ENCODE data around the gene SPRYD7.
"Not testable (repeated sequence)": the region's sequence is repeated elsewhere in the genome, so short reads cannot be mapped to it uniquely, and the experiment has no call there.

SPRYD7 gene

GRCh38 chr13:49951754-49952535, 15.8 kb upstream of the SPRYD7 start:
- H2BK12ac ChIP-seq (ENCODE audit: low read length), result no peak overlapping the region
- H3K9me3 ChIP-seq (replicated peaks in 1 of 2; ENCODE audit: control insufficient read depth in 2 of 2, insufficient read depth in 1 of 2, low read depth in 1 of 2, low read length in 2 of 2), result no peaks in the 10 kb centered on the region
- no peaks in the 10 kb centered on the region for H3K27me3 ChIP-seq (ENCODE audit: control insufficient read depth in 3 of 3, insufficient read depth in 3 of 3, low read depth in 1 of 3, low read length in 3 of 3)
- WGBS, 2 donors (ENCODE audit: extremely low coverage in 2 of 2, insufficient read length in 2 of 2, insufficient replicate concordance in 1 of 2), result no CpG with 5 or more reads among the region's 7 CpGs
- no peak overlapping the region for H3K14ac ChIP-seq (ENCODE audit: low read length)
- no peak overlapping the region for H3K4me3 ChIP-seq (ENCODE audit: low read length in 2 of 2)
- H3K9ac ChIP-seq (ENCODE audit: low read depth, low read length, poor library complexity), result no peak overlapping the region
- no peak overlapping the region for H3K23ac ChIP-seq (ENCODE audit: low read depth, low read length, poor library complexity)
- H3K36me3 ChIP-seq (replicated peaks in 1 of 2; ENCODE audit: control insufficient read depth in 2 of 2, insufficient read depth in 2 of 2, low read length in 2 of 2), result no peaks in the 10 kb centered on the region
- H2AK5ac ChIP-seq (ENCODE audit: low read depth, low read length), result no peak overlapping the region
- no peak overlapping the region for H4K8ac ChIP-seq (ENCODE audit: low read depth, low read length)
- no peak overlapping the region for H3K4ac ChIP-seq (ENCODE audit: low read length)
- H2BK5ac ChIP-seq (ENCODE audit: low read length), result no peak overlapping the region
- no peak overlapping the region for H3K18ac ChIP-seq (ENCODE audit: low read length)
- H2AFZ ChIP-seq (ENCODE audit: low read length), result no peak overlapping the region
- H2BK15ac ChIP-seq (ENCODE audit: low read length), result no peak overlapping the region
- no peaks in the 10 kb centered on the region for H3K4me1 ChIP-seq (ENCODE audit: control insufficient read depth in 2 of 2, insufficient read depth in 1 of 2, low read depth in 1 of 2, low read length in 2 of 2)
- H2BK120ac ChIP-seq (ENCODE audit: low read depth, low read length), result no peak overlapping the region
- no peak overlapping the region for H3K27ac ChIP-seq (replicated peaks; ENCODE audit: low read length)
- H4K91ac ChIP-seq (ENCODE audit: low read depth, low read length, poor library complexity), result no peak overlapping the region
- DNase-seq (ENCODE audit: low spot score), result no peak
- H3K79me1 ChIP-seq (ENCODE audit: low read depth, low read length), result no peaks in the 10 kb centered on the region
- no peak overlapping the region for H3K4me2 ChIP-seq (ENCODE audit: insufficient read depth, low read length, poor library complexity, severe bottlenecking)

GRCh38 chr13:49948777-49949270, 12.7 kb upstream of the SPRYD7 start:
- H4K8ac ChIP-seq (ENCODE audit: low read depth, low read length); H3K9me3 ChIP-seq (replicated peaks in 1 of 2; ENCODE audit: control insufficient read depth in 2 of 2, insufficient read depth in 1 of 2, low read depth in 1 of 2, low read length in 2 of 2); H3K14ac ChIP-seq (ENCODE audit: low read length); H3K9ac ChIP-seq (ENCODE audit: low read depth, low read length, poor library complexity); H3K79me1 ChIP-seq (ENCODE audit: low read depth, low read length); H3K36me3 ChIP-seq (replicated peaks in 1 of 2; ENCODE audit: control insufficient read depth in 2 of 2, insufficient read depth in 2 of 2, low read length in 2 of 2); H2AK5ac ChIP-seq (ENCODE audit: low read depth, low read length); H3K4me1 ChIP-seq (ENCODE audit: control insufficient read depth in 2 of 2, insufficient read depth in 1 of 2, low read depth in 1 of 2, low read length in 2 of 2); H2BK15ac ChIP-seq (ENCODE audit: low read length); H3K4me2 ChIP-seq (ENCODE audit: insufficient read depth, low read length, poor library complexity, severe bottlenecking); H2BK120ac ChIP-seq (ENCODE audit: low read depth, low read length); H2BK12ac ChIP-seq (ENCODE audit: low read length); H4K91ac ChIP-seq (ENCODE audit: low read depth, low read length, poor library complexity); H3K27ac ChIP-seq (replicated peaks; ENCODE audit: low read length); H3K18ac ChIP-seq (ENCODE audit: low read length); H3K4me3 ChIP-seq (ENCODE audit: low read length in 2 of 2); H2AFZ ChIP-seq (ENCODE audit: low read length); H3K4ac ChIP-seq (ENCODE audit: low read length); H3K23ac ChIP-seq (ENCODE audit: low read depth, low read length, poor library complexity); DNase-seq (ENCODE audit: low spot score); H3K27me3 ChIP-seq (ENCODE audit: control insufficient read depth in 3 of 3, insufficient read depth in 3 of 3, low read depth in 1 of 3, low read length in 3 of 3); H2BK5ac ChIP-seq (ENCODE audit: low read length): not testable (repeated sequence)
- WGBS, 2 donors (ENCODE audit: extremely low coverage in 2 of 2, insufficient read length in 2 of 2, insufficient replicate concordance in 1 of 2), result no CpG with 5 or more reads among the region's 6 CpGs

- Histone ChIP-seq H3K23ac (ENCODE audit: low read depth, low read length, poor library complexity) (no peak overlapping the region), H4K8ac (ENCODE audit: low read depth, low read length) (no peak overlapping the region)
Measured at GRCh38 chr13:49939321-49939720, 3.2 kb upstream of the SPRYD7 start.

GRCh38 chr13:49938921-49939320, 2.8 kb upstream of the SPRYD7 start:
- Histone ChIP-seq H2BK12ac (ENCODE audit: low read length) (no peak overlapping the region), H3K4me3 (ENCODE audit: low read length in 2 of 2) (no peak overlapping the region), H3K27me3 (ENCODE audit: control insufficient read depth in 3 of 3, insufficient read depth in 3 of 3, low read depth in 1 of 3, low read length in 3 of 3) (peaks cover 0 to 2% (median 0%) of the 10 kb centered on the region in 3 experiments), H2AK5ac (ENCODE audit: low read depth, low read length) (no peak overlapping the region), H3K14ac (ENCODE audit: low read length) (no peak overlapping the region), H2AFZ (ENCODE audit: low read length) (peak overlapping the region; percentile 13), H2BK15ac (ENCODE audit: low read length) (no peak overlapping the region), H3K18ac (ENCODE audit: low read length) (no peak overlapping the region), H3K27ac (replicated peaks; ENCODE audit: low read length) (no peak overlapping the region), H2BK5ac (ENCODE audit: low read length) (no peak overlapping the region), H4K8ac (ENCODE audit: low read depth, low read length) (peak overlapping the region; percentile 65), H2BK120ac (ENCODE audit: low read depth, low read length) (no peak overlapping the region), H3K4ac (ENCODE audit: low read length) (no peak overlapping the region), H3K4me2 (ENCODE audit: insufficient read depth, low read length, poor library complexity, severe bottlenecking) (no peak overlapping the region), H3K23ac (ENCODE audit: low read depth, low read length, poor library complexity) (no peak overlapping the region), H3K36me3 (replicated peaks in 1 of 2; ENCODE audit: control insufficient read depth in 2 of 2, insufficient read depth in 2 of 2, low read length in 2 of 2) (no peaks in the 10 kb centered on the region), H3K79me1 (ENCODE audit: low read depth, low read length) (no peaks in the 10 kb centered on the region), H3K4me1 (ENCODE audit: control insufficient read depth in 2 of 2, insufficient read depth in 1 of 2, low read depth in 1 of 2, low read length in 2 of 2) (no peaks in the 10 kb centered on the region), H3K9me3 (replicated peaks in 1 of 2; ENCODE audit: control insufficient read depth in 2 of 2, insufficient read depth in 1 of 2, low read depth in 1 of 2, low read length in 2 of 2) (no peaks in the 10 kb centered on the region), H4K91ac (ENCODE audit: low read depth, low read length, poor library complexity) (no peak overlapping the region), H3K9ac (ENCODE audit: low read depth, low read length, poor library complexity) (no peak overlapping the region)
- WGBS, 2 donors (ENCODE audit: extremely low coverage in 2 of 2, insufficient read length in 2 of 2, insufficient replicate concordance in 1 of 2), result no CpG with 5 or more reads among the region's 5 CpGs
- no peak for DNase-seq (ENCODE audit: low spot score)

More at GRCh38 chr13:49939321-49939720, 3.2 kb upstream of the SPRYD7 start:
- H3K27me3 ChIP-seq (ENCODE audit: control insufficient read depth in 3 of 3, insufficient read depth in 3 of 3, low read depth in 1 of 3, low read length in 3 of 3), result peaks cover 0 to 2% (median 0%) of the 10 kb centered on the region in 3 experiments
- no peak overlapping the region for H2BK120ac ChIP-seq (ENCODE audit: low read depth, low read length)
- no peaks in the 10 kb centered on the region for H3K36me3 ChIP-seq (replicated peaks in 1 of 2; ENCODE audit: control insufficient read depth in 2 of 2, insufficient read depth in 2 of 2, low read length in 2 of 2)
- H3K4me1 ChIP-seq (ENCODE audit: control insufficient read depth in 2 of 2, insufficient read depth in 1 of 2, low read depth in 1 of 2, low read length in 2 of 2), result no peaks in the 10 kb centered on the region
- H2BK12ac ChIP-seq (ENCODE audit: low read length), result no peak overlapping the region
- H3K4me3 ChIP-seq (ENCODE audit: low read length in 2 of 2), result no peak overlapping the region
- H2AK5ac ChIP-seq (ENCODE audit: low read depth, low read length), result no peak overlapping the region
- no peak overlapping the region for H3K4me2 ChIP-seq (ENCODE audit: insufficient read depth, low read length, poor library complexity, severe bottlenecking)
- H2AFZ ChIP-seq (ENCODE audit: low read length), result no peak overlapping the region
- no peak overlapping the region for H2BK15ac ChIP-seq (ENCODE audit: low read length)
- no CpG with 5 or more reads among the region's 4 CpGs for WGBS, 2 donors (ENCODE audit: extremely low coverage in 2 of 2, insufficient read length in 2 of 2, insufficient replicate concordance in 1 of 2)
- no peak overlapping the region for H3K9ac ChIP-seq (ENCODE audit: low read depth, low read length, poor library complexity)
- no peak overlapping the region for H2BK5ac ChIP-seq (ENCODE audit: low read length)
- H3K27ac ChIP-seq (replicated peaks; ENCODE audit: low read length), result no peak overlapping the region
- H3K18ac ChIP-seq (ENCODE audit: low read length), result no peak overlapping the region
- H3K4ac ChIP-seq (ENCODE audit: low read length), result no peak overlapping the region
- no peaks in the 10 kb centered on the region for H3K9me3 ChIP-seq (replicated peaks in 1 of 2; ENCODE audit: control insufficient read depth in 2 of 2, insufficient read depth in 1 of 2, low read depth in 1 of 2, low read length in 2 of 2)
- DNase-seq (ENCODE audit: low spot score), result no peak
- H3K14ac ChIP-seq (ENCODE audit: low read length), result no peak overlapping the region
- no peaks in the 10 kb centered on the region for H3K79me1 ChIP-seq (ENCODE audit: low read depth, low read length)
- no peak overlapping the region for H4K91ac ChIP-seq (ENCODE audit: low read depth, low read length, poor library complexity)

Data from neuronal stem cell (in vitro differentiated cells).